A172 (cell line): ENCODE results near the gene CMIP. TPM values are rescaled to one million over a fixed set of nuclear protein-coding genes. Genes with fewer than 3 reads are reported as not detected.
A peak's percentile ranks its signal among the peaks of the same experiment; 100 is the strongest.
"Not testable (repeated sequence)": the region's sequence is repeated elsewhere in the genome, so short reads cannot be mapped to it uniquely, and the experiment has no call there.

Experiments
- DNase-seq: peaks from one replicate; pipeline ENCODE4 v3.0.0-alpha.2; 2015; ENCODE audit warnings: low spot score
- total RNA-seq: library from RNA; depleted of rRNA; stranded (reverse); fragments of >200 nt; shearing (Covaris generic); gene quantifications from 2 replicates; pipeline ENCODE4 v1.2.3, GENCODE V29; 2014; rRNA removed

CMIP gene
- total RNA-seq, 1 experiment from 2014 or later: 5.9 TPM

DNA sequence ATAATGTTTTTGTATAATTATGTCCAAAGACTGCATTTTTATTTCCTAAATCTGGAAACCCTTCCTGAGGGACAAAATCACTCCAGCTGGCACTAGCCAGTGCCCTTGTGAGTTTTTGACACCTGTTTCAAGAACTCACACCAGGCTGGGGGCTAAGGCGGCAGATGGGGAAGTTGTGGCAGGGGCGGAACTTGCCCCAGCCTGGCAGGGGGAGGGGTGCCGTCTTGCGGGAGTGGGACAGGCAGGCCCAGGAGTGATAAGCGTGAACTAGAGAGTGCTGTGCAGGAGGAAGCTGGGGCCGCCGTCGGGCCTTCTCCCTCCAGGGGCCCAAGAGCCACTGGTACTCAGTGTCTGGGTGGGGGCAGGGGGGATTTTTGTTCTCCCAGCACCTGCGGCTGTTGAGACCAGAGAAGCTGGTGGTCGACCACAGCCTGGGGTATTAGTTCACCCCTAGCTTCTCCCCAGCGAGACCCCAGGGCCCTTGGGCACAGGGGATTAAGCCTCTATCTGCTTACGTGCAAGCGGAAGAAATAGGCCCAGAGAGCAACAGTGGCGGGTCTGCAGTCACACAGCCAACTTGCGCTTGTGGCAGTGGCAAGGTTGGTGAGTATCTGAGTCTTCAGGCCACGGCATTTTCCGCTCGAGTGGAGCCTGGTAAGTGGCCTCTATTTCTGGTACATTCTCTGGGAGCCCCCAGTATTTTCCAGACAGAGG, 294.3 kb downstream of the CMIP start:
- no peak for DNase-seq

DNA sequence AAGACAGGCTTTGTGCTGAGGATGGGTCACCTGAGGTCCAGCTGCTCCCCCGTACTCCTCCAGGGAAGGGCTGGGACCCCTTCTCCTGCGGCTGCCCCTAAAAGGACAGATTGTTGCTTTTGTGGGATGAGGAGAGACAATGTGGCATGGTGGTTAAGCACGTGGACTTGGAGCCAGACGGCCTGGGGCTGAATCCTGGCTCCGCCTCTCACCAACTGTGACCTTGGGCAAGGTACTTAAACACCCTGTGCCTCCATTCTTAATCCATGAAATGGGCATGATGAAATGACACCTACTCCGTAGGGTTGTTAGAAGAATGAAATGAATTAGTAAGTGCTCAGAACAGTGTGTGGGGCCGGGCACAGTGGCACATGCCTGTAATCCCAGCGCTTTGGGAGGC, 294.9 kb downstream of the CMIP start:
- DNase-seq: no peak

DNA sequence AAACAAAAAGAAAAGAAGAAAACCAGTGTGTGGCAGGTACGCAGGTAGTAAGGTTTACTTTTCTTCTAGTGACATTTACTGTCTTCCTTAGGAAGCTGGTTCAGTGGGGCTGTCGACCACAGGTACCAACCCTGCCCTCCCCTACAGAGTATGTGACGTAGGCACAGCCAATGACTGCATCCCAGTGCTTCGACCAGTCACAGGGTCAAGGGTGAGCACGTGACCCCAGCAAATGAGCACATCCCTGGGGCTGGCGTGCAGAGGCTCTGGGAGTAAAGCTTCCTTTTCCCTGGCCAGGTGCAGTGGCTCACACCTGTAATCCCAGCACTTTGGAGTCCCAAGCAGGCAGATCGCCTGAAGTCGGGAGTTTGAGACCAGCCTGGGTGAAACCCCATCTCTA, 295.6 kb downstream of the CMIP start:
- no peak for DNase-seq

DNA sequence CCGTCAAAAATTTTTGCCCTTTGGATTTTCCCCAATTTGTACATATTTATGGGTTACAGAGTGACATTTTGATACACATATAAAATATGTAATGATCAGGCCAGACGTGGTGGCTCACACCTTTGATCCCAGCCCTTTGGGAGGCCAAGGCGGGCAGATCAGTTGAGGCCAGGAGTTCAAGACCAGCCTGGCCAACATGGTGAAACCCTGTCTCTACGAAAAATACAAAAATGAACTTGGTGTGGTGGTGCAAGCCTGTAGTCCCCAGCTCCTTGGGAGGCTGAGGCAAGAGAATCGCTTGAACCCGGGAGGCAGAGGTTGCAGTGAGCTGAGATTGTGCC, 296.8 kb downstream of the CMIP start:
- DNase-seq: not testable (repeated sequence)

DNA sequence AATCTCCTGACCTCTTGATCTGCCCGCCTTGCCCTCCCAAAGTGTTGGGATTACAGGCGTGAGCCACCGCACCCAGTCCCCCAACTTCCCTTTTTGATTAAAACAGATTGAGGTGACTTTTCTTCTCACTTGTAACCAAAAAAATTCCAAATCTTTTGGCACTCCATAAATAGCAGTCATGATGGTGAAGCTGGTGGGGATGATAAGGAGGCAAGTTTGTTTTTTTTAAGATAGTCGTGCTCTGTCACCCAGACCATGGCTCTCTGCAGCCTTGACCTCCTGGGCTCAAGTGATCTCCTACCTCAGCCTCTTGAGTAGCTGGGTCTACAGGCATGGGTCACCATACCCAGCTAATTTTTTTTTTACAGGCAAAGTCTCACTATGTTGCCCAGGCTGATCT, 299.8 kb downstream of the CMIP start:
- DNase-seq: no peak

DNA sequence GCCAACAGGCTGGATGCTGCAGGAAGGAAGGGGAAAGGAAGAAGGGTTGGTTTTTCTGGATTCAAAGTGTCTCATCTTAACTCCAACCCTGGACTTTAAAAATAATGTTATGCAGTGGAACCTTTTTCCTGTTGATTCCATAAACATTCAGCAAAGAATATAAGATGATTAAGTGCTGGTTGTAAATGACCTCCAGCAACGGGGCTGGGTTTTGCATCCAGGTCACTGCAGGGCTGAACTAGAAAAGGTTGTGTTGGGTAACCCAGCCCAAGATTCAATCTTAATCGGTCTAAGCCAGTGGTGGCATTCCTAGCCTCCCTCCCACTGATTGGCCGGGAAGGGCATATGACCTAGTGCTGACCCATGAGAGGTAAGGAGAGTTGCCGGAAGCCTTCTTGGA, 300.3 kb downstream of the CMIP start:
- no peak for DNase-seq

DNA sequence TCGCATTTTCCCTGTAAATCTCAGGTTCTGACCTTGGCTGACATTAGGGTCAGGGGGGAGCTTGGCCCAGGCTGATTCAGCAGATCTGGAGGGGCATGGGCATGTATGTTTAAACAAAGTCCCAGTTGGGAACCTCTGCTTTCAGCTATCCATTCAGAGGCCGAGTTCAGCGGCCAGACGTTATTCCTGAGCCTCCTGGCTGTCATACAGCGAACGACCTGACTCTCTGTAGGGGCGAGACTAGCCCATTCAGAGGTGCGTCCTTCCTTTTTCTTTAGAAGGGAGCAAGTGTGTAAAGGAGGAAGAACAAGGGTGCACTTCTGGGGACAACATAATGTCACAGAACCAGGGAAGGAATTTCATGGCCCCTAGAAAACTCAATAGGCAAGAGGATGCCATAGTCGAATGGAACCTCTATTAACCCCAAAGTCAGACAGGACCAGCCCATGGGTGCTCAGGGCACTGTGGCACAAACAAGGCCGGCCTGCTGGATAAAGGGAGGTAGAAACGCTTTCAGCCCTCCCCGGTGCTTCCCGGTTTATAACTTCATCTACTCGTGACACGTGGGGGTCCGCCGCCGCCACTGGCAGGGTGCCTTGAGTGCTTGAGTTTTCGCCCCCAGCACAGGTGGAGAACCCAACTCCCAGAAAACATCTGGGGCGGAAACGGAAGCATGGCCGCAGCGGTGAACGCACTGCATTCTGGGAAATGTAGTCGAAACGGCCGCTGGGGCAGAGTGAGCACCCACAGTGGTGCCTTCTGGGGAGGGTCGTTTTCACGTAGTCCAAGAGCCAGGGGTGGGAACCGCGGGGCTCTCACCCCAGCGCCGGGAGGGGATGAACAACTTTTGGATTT, 301.3 kb downstream of the CMIP start:
- DNase-seq: peak; percentile 48

DNA sequence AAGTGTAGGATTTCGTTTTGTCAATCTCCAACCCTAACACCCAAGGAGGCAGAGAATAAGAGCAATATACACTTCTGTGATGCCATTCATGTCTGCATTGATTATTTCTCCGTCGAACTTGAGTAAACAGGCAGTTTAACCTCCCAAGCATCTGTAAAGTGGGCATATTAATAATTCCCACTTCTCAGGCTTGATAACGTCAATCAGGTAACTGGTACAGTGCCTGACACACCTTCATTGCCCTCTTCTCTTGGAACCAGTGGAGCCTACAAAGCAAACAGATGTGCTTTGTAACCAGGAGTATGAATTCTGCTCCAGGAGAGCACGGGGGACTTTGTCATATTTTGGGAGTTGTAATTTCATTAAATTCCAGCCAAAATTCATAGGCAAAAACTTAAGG, 302.0 kb downstream of the CMIP start:
- DNase-seq: no peak

DNA sequence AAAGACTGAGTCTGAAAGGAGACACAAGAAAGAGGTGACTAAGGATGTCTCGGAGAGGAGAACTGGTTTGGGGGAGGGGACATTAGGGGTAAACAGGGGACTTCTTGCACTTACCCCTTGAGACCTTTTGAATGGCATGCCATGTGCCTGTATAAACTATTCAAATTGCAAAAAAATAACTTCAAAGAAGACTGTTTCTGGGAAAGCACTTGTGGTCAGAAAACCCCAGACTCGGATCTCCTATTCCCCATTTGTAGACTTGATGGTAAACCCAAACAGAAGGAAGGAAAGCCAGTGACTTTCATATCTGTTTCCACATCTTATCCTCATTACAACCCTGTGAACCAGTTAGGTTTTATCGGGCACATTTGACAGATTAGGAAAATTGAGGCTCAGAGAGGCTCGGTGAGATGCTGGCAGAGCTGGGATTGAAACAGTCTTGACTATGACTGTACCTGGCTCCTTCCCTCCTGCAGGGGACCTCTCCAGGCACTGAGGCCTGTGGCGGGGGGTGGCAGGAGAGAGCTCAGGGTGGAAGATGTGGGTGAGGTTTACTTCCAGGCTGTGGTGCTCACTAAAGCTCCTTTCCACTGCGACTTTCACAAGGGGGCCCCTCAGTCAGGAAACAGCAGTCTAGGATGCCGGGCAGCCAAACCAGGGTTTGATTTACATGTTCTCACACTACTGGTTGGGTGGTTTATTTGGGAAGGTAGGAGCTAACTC, 304.0 kb downstream of the CMIP start:
- DNase-seq: no peak

DNA sequence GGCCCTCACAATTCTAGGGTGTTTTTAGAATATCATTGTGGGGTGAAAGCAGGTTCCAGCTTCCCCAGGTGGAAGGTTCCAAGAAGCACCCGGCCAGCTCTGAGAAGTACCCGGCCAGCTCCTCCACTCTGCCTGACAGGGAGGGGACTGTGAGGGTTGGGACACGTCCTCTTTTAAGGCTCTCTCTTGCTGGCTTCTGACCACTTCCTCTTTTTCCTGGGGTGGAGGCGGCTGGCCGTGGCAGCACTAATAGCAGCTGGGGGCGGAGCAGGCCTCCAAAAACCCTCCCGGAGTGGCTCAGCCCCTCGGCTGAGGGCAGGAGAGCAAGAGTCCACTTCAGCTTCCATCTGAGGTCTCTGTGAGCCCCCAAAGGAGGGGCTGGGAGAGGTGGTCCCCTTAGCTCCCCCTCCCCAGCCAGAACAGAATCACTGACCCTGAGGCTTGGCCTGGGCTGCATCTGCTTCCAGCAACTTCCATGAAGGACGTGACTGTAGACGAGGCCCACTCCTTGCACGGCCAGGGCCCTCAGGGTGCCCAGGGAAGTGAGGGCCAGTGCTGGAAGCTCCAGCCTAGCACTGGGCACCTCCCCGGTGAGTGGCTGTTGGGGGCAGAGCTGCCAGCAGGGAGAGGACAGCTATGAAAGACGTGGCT, 307.7 kb downstream of the CMIP start:
- DNase-seq: peak; percentile 71

DNA sequence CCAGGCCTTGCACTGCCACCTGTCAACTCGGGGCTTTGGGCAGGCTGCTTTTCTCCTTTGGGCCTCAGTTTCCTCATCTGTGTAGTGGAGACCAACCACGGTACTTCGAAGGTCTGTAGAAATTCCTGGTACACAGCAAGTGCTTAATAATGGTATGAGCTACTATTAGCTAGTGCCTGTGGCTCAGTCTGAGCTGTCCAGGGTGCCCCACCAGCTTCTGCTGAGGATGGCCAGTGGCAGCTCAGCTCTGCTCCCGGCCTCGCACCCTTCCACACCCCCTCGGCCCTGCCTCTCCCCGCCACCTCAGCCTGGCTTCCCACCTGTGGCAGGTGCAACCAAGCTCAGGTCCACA, 308.2 kb downstream of the CMIP start:
- no peak for DNase-seq

DNA sequence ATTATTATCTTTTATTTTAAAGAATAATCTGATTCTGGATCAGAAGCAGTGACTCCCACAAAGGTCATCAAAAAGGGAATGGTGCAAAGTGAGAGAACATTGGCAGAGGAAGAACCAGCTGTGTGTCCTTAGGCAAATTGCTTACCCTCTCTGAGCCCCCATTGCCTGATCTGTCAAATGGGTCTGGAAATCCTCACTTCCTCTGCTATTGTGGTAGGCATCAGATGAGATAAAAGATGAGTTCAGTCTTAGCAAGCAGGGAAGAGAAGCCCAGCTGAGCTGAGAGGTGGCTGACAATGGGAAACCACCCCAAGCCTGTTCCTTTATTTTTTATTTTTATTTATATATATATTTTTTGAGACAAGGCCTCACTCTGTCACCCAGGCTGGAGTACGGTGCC, 310.2 kb downstream of the CMIP start:
- no peak for DNase-seq

DNA sequence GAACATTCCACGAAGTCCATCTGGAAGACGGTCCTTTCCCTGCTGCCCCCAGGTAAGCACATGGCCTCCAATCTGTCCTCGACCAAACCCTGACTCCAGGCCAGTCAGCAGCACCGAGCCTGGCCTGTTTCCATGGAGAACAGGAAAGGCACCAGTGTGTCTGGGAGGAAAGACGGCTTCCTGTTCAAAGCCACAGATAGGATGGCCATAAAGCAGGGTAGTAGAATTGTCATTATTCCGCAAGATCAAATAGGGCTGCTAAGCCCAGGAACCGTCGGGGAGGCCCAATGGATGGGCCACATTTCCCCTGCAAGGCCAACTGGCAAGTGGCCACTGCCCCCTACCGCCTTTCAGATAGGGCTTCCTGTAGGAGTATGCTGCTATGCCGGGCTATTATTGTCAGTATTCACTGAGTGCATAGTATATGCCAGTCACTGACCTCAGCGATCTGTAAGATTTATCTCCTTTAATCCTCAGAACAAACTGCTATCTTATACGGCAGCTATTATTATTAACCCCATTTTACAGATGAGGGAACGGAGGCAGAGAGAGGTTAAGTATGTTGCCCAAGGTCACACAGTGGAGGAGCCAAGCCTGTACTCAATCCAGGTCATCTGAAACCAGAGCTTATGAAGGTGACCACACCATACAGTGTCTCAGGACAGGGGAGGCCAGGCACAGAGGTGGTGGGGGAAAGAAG, 311.5 kb downstream of the CMIP start:
- DNase-seq: peak; percentile 41

DNA sequence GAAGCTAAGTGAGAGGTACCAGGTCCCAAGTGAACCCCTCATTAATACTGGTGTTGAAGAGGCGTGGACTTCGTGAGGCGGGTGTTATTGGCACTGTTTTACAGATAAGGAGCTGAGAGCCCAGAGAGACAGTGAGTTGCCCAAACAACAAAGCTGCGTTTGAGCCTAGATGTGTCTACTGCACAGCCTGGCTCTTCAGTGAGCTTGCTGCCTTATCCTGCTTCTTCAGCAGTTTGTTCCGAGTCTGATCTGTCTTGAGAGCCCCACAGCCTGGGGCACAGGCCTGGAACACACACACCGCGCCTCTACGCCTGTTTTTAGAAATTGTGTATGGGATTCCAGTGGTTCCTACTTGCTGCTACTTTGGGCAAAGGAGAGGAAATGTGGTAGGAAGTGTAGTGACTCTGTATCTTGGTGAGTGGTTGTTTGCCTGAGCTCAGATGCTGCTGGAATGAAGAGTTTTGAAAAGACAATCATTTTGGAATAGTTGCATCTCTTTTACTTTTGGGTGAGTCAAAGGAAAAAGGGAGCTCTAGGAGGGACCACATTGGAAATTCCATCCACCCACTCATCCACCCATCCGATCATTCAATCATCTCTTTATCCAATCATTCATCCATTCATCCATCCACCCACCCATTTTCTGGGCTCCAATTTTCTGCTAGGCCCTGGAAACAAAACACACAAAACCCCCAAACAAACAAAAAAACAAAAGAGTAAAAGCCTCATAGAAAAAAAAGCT, 312.2 kb downstream of the CMIP start:
- DNase-seq: no peak

DNA sequence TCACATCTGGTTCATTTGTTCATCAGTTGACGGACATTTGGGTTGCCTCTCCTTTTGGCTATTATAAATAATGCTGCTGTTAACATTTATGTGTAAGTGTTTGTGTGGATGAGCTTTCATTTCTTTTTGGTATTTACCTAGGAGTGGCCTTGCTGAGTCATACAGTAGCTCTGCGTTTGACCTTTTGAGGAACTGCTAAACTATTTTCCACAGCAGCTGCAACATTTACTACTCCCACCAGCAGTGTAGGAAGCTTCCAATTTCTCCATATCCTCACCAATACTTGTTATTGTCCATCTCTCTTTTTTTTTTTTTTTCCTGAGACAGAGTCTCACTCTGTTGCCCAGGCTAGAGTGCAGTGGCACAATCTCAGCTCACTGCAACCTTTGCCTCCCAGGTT, 313.8 kb downstream of the CMIP start:
- DNase-seq: peak; percentile 40

Other genes with a start within 250 kb of the CMIP start
- gene BCO1, start 206.1 kb upstream of the CMIP start, total RNA-seq: 0.19 and 1.9 TPM in 2 replicates
- 12.7 and 14.2 TPM in 2 replicates for gene GAN, start 129.8 kb upstream of the CMIP start, total RNA-seq